SK-N-SH treated with all-trans-retinoic acid at 6 μM for 48 hours (cell line): Measurements from ENCODE around the gene AP4S1.

Experiments
- ARNTL ChIP-seq: fragments of 450-650 bp; formaldehyde crosslinking; IDR thresholded peaks from 2 replicates; pipeline ENCODE4 v1.5.0; 2020; ENCODE audit warnings: low read depth, mild to moderate bottlenecking, moderate library complexity, borderline replicate concordance
- CSDC2 ChIP-seq: fragments of 250-450 bp; sonication (Bioruptor Pico); IDR thresholded peaks from 2 replicates; pipeline ENCODE4 v1.5.0; 2020; ENCODE audit warnings: mild to moderate bottlenecking, moderate library complexity
- PPARA ChIP-seq: fragments of 250-450 bp; sonication (Bioruptor Pico); IDR thresholded peaks from 2 replicates; pipeline ENCODE4 v1.5.0; 2020; ENCODE audit warnings: mild to moderate bottlenecking, borderline replicate concordance
- TOX ChIP-seq: fragments of 250-450 bp; sonication (Bioruptor Pico); IDR thresholded peaks from 2 replicates; pipeline ENCODE4 v1.8.0; 2021; ENCODE audit warnings: mild to moderate bottlenecking, moderate library complexity, borderline replicate concordance
- ZC3H10 ChIP-seq: fragments of 250-450 bp; sonication (Bioruptor Pico); IDR thresholded peaks from 2 replicates; pipeline ENCODE4 v1.5.1; 2021; ENCODE audit warnings: mild to moderate bottlenecking, moderate library complexity
- ZFP3 ChIP-seq: fragments of 250-450 bp; sonication (Bioruptor Pico); IDR thresholded peaks from 2 replicates; pipeline ENCODE4 v1.5.0; 2020; ENCODE audit warnings: mild to moderate bottlenecking, moderate library complexity
- ZNF70 ChIP-seq: fragments of 450-650 bp; formaldehyde crosslinking; IDR thresholded peaks from 2 replicates; pipeline ENCODE4 v1.5.0; 2020; ENCODE audit warnings: mild to moderate bottlenecking, moderate library complexity
- TF ChIP-seq, protein P1 (sequence below): fragments of 250-450 bp; sonication (Bioruptor Pico); IDR thresholded peaks from 2 replicates; pipeline ENCODE4 v1.8.0; 2020; ENCODE audit warnings: mild to moderate bottlenecking, moderate library complexity, borderline replicate concordance
- TF ChIP-seq, protein P2 (sequence below): fragments of 250-450 bp; sonication (Bioruptor Pico); IDR thresholded peaks from 2 replicates; pipeline ENCODE4 v1.8.0; 2021; ENCODE audit warnings: low read depth, mild to moderate bottlenecking, moderate library complexity, borderline replicate concordance

- no peak for TF ChIP-seq ZC3H10
- TF ChIP-seq PPARA (CRISPR knock-in tag) = no peak
- TF ChIP-seq, protein P1, sequence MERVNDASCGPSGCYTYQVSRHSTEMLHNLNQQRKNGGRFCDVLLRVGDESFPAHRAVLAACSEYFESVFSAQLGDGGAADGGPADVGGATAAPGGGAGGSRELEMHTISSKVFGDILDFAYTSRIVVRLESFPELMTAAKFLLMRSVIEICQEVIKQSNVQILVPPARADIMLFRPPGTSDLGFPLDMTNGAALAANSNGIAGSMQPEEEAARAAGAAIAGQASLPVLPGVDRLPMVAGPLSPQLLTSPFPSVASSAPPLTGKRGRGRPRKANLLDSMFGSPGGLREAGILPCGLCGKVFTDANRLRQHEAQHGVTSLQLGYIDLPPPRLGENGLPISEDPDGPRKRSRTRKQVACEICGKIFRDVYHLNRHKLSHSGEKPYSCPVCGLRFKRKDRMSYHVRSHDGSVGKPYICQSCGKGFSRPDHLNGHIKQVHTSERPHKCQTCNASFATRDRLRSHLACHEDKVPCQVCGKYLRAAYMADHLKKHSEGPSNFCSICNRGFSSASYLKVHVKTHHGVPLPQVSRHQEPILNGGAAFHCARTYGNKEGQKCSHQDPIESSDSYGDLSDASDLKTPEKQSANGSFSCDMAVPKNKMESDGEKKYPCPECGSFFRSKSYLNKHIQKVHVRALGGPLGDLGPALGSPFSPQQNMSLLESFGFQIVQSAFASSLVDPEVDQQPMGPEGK (CRISPR knock-in tag) = no peak
- no peak for TF ChIP-seq ZNF70 (CRISPR knock-in tag)
- TF ChIP-seq TOX (CRISPR knock-in tag) = no peak
- TF ChIP-seq, protein P2, sequence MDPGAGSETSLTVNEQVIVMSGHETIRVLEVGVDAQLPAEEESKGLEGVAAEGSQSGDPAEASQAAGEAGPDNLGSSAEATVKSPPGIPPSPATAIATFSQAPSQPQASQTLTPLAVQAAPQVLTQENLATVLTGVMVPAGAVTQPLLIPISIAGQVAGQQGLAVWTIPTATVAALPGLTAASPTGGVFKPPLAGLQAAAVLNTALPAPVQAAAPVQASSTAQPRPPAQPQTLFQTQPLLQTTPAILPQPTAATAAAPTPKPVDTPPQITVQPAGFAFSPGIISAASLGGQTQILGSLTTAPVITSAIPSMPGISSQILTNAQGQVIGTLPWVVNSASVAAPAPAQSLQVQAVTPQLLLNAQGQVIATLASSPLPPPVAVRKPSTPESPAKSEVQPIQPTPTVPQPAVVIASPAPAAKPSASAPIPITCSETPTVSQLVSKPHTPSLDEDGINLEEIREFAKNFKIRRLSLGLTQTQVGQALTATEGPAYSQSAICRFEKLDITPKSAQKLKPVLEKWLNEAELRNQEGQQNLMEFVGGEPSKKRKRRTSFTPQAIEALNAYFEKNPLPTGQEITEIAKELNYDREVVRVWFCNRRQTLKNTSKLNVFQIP = no peak
- no peak for TF ChIP-seq CSDC2 (CRISPR knock-in tag)
- TF ChIP-seq ZFP3 = no peak
- TF ChIP-seq ARNTL (CRISPR knock-in tag) = no peak
These were observed 45.0 kb downstream of the AP4S1 start for GRCh38 chr14:31070431-31070830.
